ENCODE measurements around the gene CEP104.

CEP104 gene

GRCh38 chr1:3900150-3900968 lies 43.3 kb upstream of the CEP104 start, which contains the start of gene C1orf174:
TSS of gene C1orf174 (minus strand) at chr1:3900272. CDS start at chr1:3900186, 86 bp downstream.
- no peaks in the 10 kb centered on the region for H3K27me3 ChIP-seq (ENCODE audit: insufficient read depth, low read depth, severe bottlenecking)
- DNase-seq = peak; percentile 96
- TF ChIP-seq, protein P1, sequence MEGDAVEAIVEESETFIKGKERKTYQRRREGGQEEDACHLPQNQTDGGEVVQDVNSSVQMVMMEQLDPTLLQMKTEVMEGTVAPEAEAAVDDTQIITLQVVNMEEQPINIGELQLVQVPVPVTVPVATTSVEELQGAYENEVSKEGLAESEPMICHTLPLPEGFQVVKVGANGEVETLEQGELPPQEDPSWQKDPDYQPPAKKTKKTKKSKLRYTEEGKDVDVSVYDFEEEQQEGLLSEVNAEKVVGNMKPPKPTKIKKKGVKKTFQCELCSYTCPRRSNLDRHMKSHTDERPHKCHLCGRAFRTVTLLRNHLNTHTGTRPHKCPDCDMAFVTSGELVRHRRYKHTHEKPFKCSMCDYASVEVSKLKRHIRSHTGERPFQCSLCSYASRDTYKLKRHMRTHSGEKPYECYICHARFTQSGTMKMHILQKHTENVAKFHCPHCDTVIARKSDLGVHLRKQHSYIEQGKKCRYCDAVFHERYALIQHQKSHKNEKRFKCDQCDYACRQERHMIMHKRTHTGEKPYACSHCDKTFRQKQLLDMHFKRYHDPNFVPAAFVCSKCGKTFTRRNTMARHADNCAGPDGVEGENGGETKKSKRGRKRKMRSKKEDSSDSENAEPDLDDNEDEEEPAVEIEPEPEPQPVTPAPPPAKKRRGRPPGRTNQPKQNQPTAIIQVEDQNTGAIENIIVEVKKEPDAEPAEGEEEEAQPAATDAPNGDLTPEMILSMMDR (IDR thresholded peaks at IDR 0.05; ENCODE audit: low read depth, low read length) = no peak

DNA sequence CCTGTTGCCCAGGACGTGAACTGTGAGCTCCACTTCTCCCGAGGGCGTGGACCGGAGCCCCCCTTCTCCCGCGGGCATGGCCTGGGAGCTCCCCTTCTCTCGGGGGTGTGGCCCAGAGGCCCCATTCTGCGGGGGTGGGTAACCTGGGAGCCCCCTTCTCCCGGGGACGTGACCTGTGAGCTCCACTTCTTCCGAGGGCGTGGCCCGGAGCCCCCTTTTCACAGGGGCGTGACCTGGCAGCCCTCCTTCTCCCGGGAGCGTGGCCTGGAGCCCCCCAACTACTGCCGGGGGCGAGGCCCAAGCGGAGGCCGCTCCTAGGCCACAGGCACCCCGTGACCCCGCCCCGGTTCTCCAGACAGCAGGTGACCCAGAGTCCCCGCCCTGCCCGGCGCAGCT lies 42.7 kb upstream of the CEP104 start:
- no peaks in the 10 kb centered on the region for H3K9me3 ChIP-seq (ENCODE audit: severe bottlenecking)
- peaks cover 8% of the 10 kb centered on the region for H3K36me3 ChIP-seq
- H3K27me3 ChIP-seq (ENCODE audit: insufficient read depth, low read depth, severe bottlenecking) = no peaks in the 10 kb centered on the region
- peak; percentile 44 for DNase-seq
- H3K27ac ChIP-seq = peak overlapping the region; percentile 99
- H3K4me3 ChIP-seq (ENCODE audit: low read depth, low read length) = peak overlapping the region; percentile 86
- TF ChIP-seq, protein P1 (IDR thresholded peaks at IDR 0.05; ENCODE audit: low read depth, low read length) = no peak

More at GRCh38 chr1:3900150-3900968, 43.3 kb upstream of the CEP104 start, which contains the start of gene C1orf174:
- Histone ChIP-seq H3K27ac (peak within 1 kb of the TSS; percentile 99), H3K36me3 (peaks cover 8% of the 10 kb centered on the region), H3K9me3 (ENCODE audit: severe bottlenecking) (no peaks in the 10 kb centered on the region), H3K4me3 (ENCODE audit: low read depth, low read length) (peak within 1 kb of the TSS; percentile 86)

DNA sequence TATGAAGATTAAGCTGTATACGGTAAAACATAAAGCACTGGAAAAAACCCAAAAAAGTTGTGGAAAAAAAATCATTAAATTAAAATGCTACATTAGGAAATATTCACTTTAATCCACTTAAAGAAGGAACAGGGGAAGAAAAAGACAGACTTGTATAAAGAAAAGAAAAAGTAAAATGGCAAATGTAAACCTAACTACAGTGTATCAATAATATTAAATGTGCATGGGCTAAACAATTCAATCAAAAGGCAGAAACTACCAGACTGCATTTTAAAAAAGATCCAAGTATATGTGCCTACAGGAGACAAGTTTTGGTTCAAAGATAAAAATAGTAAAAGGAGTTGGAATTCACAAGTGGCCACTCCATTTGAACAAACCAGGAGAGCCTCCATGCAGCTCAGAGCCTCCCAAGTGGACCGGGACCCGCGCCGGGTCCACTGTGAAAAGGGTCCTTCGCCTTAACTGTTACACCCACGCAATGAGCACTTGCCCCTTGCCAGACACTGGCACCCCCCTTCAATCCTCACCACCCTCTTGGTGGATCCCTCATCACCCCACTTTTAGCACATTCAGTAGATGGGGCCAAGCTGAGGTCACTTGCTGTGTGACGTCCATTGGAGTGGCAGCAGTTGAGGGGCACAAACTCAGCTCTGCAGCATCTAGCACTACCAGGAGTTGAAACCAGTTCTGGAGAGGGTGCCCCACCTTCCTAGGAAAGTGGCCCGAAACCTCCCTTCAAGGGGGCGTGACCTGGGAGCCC lies 42.2 kb upstream of the CEP104 start:
- H3K9me3 ChIP-seq (ENCODE audit: severe bottlenecking) = no peaks in the 10 kb centered on the region
- TF ChIP-seq, protein P1 (IDR thresholded peaks at IDR 0.05; ENCODE audit: low read depth, low read length) = peak; percentile 29; the same call in 1 of the 2 replicates
- H3K27me3 ChIP-seq (ENCODE audit: insufficient read depth, low read depth, severe bottlenecking) = no peaks in the 10 kb centered on the region
- peak overlapping the region; percentile 99 for H3K27ac ChIP-seq
- H3K36me3 ChIP-seq = peaks cover 8% of the 10 kb centered on the region
- no peak for DNase-seq
- H3K4me3 ChIP-seq (ENCODE audit: low read depth, low read length) = peak overlapping the region; percentile 86

- Histone ChIP-seq H3K36me3 (peaks cover 13% of the 10 kb centered on the region), H3K4me3 (ENCODE audit: low read depth, low read length) (no peak overlapping the region), H3K9me3 (ENCODE audit: severe bottlenecking) (no peaks in the 10 kb centered on the region), H3K27me3 (ENCODE audit: insufficient read depth, low read depth, severe bottlenecking) (no peaks in the 10 kb centered on the region), H3K27ac (no peak overlapping the region)
- TF ChIP-seq, protein P1 (IDR thresholded peaks at IDR 0.05; ENCODE audit: low read depth, low read length) = no peak
- DNase-seq = no peak
Measured at GRCh38 chr1:3898475-3898735, 41.4 kb upstream of the CEP104 start.

DNA sequence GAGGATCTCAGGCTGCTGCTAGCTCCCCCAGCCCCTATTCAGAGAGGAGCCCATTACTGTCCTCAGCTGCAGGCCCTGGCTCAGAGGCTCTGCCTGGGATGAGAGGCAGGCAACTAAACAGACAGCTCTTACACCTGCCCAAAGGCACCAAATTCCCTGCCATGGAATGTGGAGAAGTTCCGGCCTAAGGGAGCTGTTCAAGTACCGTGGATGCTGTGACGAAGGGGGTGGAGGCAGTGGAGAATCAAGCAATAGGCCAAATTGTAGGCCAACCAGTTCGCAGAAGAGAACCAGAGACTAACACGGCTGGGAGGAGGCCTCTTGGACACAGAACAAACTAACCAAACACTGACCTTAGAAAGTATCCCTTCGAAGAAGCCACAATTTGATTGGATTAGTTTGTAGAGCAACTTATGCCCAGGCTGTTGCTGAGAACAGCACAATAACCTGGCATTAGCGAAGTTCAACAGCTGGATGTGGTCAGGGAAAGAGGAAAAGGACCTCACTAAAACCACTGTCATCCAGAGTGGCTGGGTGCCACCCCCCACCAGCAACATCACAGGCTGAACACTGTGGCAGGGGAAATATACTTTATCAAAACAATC lies 39.5 kb upstream of the CEP104 start:
- Histone ChIP-seq H3K9me3 (ENCODE audit: severe bottlenecking) (no peaks in the 10 kb centered on the region), H3K4me3 (ENCODE audit: low read depth, low read length) (no peak overlapping the region), H3K27ac (no peak overlapping the region), H3K27me3 (ENCODE audit: insufficient read depth, low read depth, severe bottlenecking) (no peaks in the 10 kb centered on the region), H3K36me3 (peaks cover 19% of the 10 kb centered on the region)
- DNase-seq = no peak
- TF ChIP-seq, protein P1 (IDR thresholded peaks at IDR 0.05; ENCODE audit: low read depth, low read length) = no peak
